Esophagus muscularis mucosa (tissue), 4 donors: ENCODE results near the gene GRIK1. TPM values are rescaled to one million over a fixed set of nuclear protein-coding genes. Genes with fewer than 3 reads are reported as not detected.

ENCODE experiments used
- DNase-seq: peaks from one replicate; pipeline ENCODE4 v3.0.0-alpha.2; 2017; ENCODE audit errors: extremely low spot score
- H3K27ac ChIP-seq, 4 donors: fragments of 200-600 bp; sonication (generic); replicated peaks in 1 of 4; 1 replicate in 3 of 4; 2 replicates in 1 of 4; pipeline ENCODE4 v1.5.1; 2016 to 2019; ENCODE audit warnings: mild to moderate bottlenecking in 1 of 4
- H3K27me3 ChIP-seq, 4 donors: fragments of 200-600 bp; sonication (generic); one replicate each; pipeline versions ENCODE4 v1.5.1 to v1.6.0; 2016 to 2019
- H3K36me3 ChIP-seq, 4 donors: fragments of 200-600 bp; sonication (generic); one replicate each; pipeline ENCODE4 v1.5.1; 2016 to 2019
- H3K4me1 ChIP-seq, 4 donors: fragments of 200-600 bp; sonication (generic); one replicate each; pipeline ENCODE4 v1.5.1; 2016 to 2019
- H3K4me3 ChIP-seq, 4 donors: fragments of 200-600 bp; sonication (generic); 1 replicate in 2 of 4; 2 replicates in 2 of 4; pipeline ENCODE4 v1.5.1; 2016 to 2019; ENCODE audit warnings: mild to moderate bottlenecking in 4 of 4, moderate library complexity in 1 of 4
- H3K9me3 ChIP-seq, 4 donors: fragments of 200-600 bp; sonication (generic); 1 replicate in 3 of 4; 2 replicates in 1 of 4; pipeline ENCODE4 v1.5.1; 2016 to 2019
- EP300 ChIP-seq: sonication (generic); formaldehyde crosslinking; IDR thresholded peaks from one replicate; pipeline ENCODE4 v1.6.1; 2017; ENCODE audit warnings: antibody characterized with exemption
- POLR2A ChIP-seq: fragments of 450-650 bp; IDR thresholded peaks from one replicate; pipeline ENCODE4 v1.6.1; 2017; ENCODE audit warnings: antibody characterized with exemption, moderate library complexity, mild to moderate bottlenecking, low read depth
- POLR2AphosphoS5 ChIP-seq, 2 donors: sonication (generic); formaldehyde crosslinking; IDR thresholded peaks; one replicate each; pipeline ENCODE4 v1.6.1; 2017; ENCODE audit warnings: antibody characterized with exemption in 2 of 2
- WGBS: methylation state at CpG from one replicate; pipeline ENCODE4 v1.1.5; 2018; 5-methylcytosine and 5-hydroxymethylcytosine counted together
- intact Hi-C: fragments of 100-400 bp; cut with DNase I; formaldehyde crosslinking; loops from one replicate; pipeline ENCODE4 v1.15.1; 2023
- total RNA-seq, 4 donors: library from RNA; depleted of rRNA; stranded (reverse); fragments of >200 nt; gene quantifications; one replicate each; pipeline versions ENCODE4 v1.1.0 to v1.2.1, GENCODE V29; 2016
- TF ChIP-seq, protein P1 (sequence below), 3 experiments: fragments of 200-600 bp in 2 of 3; fragments of 450-650 bp in 1 of 3; sonication (generic) in 2 of 3; IDR thresholded peaks; one replicate each; pipeline ENCODE4 v1.5.1; 2017 to 2019; ENCODE audit warnings: antibody characterized with exemption in 3 of 3, mild to moderate bottlenecking in 2 of 3, moderate library complexity in 1 of 3

The GRIK1 gene
- total RNA-seq, 4 donors from 2014 or later: 0.19 to 0.40 (median 0.33) TPM; not detected in 1

- TF ChIP-seq POLR2A (no peak), EP300 (no peak), POLR2AphosphoS5 (IDR thresholded peaks at IDR 0.05) (no peak)
- TF ChIP-seq, protein P1, sequence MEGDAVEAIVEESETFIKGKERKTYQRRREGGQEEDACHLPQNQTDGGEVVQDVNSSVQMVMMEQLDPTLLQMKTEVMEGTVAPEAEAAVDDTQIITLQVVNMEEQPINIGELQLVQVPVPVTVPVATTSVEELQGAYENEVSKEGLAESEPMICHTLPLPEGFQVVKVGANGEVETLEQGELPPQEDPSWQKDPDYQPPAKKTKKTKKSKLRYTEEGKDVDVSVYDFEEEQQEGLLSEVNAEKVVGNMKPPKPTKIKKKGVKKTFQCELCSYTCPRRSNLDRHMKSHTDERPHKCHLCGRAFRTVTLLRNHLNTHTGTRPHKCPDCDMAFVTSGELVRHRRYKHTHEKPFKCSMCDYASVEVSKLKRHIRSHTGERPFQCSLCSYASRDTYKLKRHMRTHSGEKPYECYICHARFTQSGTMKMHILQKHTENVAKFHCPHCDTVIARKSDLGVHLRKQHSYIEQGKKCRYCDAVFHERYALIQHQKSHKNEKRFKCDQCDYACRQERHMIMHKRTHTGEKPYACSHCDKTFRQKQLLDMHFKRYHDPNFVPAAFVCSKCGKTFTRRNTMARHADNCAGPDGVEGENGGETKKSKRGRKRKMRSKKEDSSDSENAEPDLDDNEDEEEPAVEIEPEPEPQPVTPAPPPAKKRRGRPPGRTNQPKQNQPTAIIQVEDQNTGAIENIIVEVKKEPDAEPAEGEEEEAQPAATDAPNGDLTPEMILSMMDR (IDR thresholded peaks at IDR 0.05): no peak
- Histone ChIP-seq H3K27me3 (no peaks in the 10 kb centered on the region), H3K36me3 (no peaks in the 10 kb centered on the region), H3K9me3 (no peaks in the 10 kb centered on the region), H3K4me1 (no peaks in the 10 kb centered on the region), H3K27ac (no peak overlapping the region), H3K4me3 (no peak overlapping the region)
- WGBS: 92% methylated on average over 5 of the region's 5 CpGs
- intact Hi-C loops: no loop called here
- no peak for DNase-seq
These were observed 298.7 kb downstream of the GRIK1 start for GRCh38 chr21:29641001-29641634.

DNA sequence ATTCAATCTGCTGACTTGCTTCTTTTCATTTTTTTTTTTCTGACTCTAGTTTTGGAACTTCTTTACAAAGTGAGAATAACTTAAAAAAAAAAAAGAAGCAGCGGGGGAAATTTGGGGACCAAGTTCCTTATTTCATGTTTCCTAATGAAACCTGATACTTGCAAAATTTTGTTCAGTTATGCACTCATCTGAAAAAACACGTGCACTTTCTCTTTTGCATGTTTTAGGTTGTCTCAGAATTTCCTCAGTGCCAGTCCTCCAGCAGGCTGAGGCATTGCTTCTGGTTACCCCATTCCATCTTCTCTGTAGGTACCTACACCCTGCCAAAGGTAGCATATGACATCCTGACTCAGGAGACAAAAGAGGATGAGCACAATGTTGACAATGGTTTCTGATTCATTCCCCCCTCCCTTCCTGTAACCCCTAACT, 299.7 kb downstream of the GRIK1 start:
- Histone ChIP-seq H3K27ac (no peak overlapping the region), H3K9me3 (no peaks in the 10 kb centered on the region), H3K36me3 (no peaks in the 10 kb centered on the region), H3K4me1 (no peaks in the 10 kb centered on the region), H3K4me3 (no peak overlapping the region), H3K27me3 (no peaks in the 10 kb centered on the region)
- intact Hi-C loops: no loop called here
- WGBS: 41% methylated on average over 2 of the region's 2 CpGs
- no peak for DNase-seq
- TF ChIP-seq POLR2A (no peak), POLR2AphosphoS5 (IDR thresholded peaks at IDR 0.05) (no peak), EP300 (no peak)
- TF ChIP-seq, protein P1 (IDR thresholded peaks at IDR 0.05): no peak

DNA sequence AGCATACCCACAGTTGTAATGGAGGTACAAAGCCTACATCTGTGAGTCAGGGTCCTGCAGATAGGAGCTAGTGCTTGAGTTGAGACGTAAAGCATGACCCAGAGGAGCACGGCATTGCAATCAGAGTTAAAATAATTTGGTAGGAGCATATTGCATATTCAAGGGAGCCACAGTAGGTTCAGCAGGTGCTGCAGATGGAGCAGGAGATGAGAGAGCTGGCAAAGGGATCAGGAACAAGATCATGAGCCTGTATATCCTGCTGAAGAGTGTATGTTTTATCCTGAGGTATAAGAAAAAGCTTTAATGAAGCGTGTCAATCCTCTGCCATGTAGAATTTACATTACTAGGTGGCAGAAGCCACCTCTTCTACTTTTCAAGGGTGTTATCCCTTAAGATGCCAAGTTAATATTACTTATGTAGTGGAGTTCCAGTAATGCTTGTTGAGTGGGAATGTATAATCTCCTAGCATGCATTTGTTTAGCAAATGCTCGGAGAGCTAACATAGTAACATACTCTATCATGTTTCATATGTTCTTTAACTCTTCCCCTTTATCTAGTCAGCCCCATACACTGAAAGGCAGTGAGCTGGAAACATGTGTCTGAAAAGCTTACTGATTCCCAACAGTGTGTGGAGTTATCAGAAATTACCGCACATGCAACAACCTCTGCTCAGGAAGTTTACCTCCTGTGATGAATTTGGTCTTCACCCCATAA, 300.3 kb downstream of the GRIK1 start:
- no peak for TF ChIP-seq EP300
- TF ChIP-seq, protein P1 (IDR thresholded peaks at IDR 0.05): no peak
- no peak for TF ChIP-seq POLR2AphosphoS5 (IDR thresholded peaks at IDR 0.05)
- no peak for TF ChIP-seq POLR2A
- 81% methylated on average over 5 of the region's 5 CpGs for WGBS

GRCh38 chr21:29638761-29639327, 301.0 kb downstream of the GRIK1 start:
- Histone ChIP-seq H3K36me3 (no peaks in the 10 kb centered on the region), H3K9me3 (no peaks in the 10 kb centered on the region), H3K4me3 (no peak overlapping the region), H3K27me3 (no peaks in the 10 kb centered on the region), H3K27ac (no peak overlapping the region), H3K4me1 (no peaks in the 10 kb centered on the region)
- DNase-seq: no peak
- TF ChIP-seq, protein P1 (IDR thresholded peaks at IDR 0.05): no peak
- TF ChIP-seq POLR2AphosphoS5 (IDR thresholded peaks at IDR 0.05) (no peak), EP300 (no peak), POLR2A (no peak)
- WGBS: 86% methylated on average over 2 of the region's 2 CpGs
- intact Hi-C loops: no loop called here

More for the DNA sequence above, 300.3 kb downstream of the GRIK1 start:
- Histone ChIP-seq H3K4me1 (no peaks in the 10 kb centered on the region), H3K27ac (no peak overlapping the region), H3K36me3 (no peaks in the 10 kb centered on the region), H3K27me3 (no peaks in the 10 kb centered on the region), H3K4me3 (no peak overlapping the region), H3K9me3 (no peaks in the 10 kb centered on the region)
- no peak for DNase-seq
- intact Hi-C loops: no loop called here
